Liver (tissue), 9 donors: Measurements from ENCODE around the gene PLEKHH2. TPM values are rescaled to one million over a fixed set of nuclear protein-coding genes. Genes with fewer than 3 reads are reported as not detected.

Experiments used
- DNase-seq: peaks from one replicate; pipeline ENCODE4 v3.0.0-alpha.2; 2017; ENCODE audit warnings: low spot score
- H3K27ac ChIP-seq, 2 donors: one replicate each; pipeline ENCODE4 v1.7.0; 2013; ENCODE audit warnings: inconsistent platforms in 2 of 2, low read length in 2 of 2, control low read depth in 1 of 2, low read depth in 1 of 2, mild to moderate bottlenecking in 1 of 2
- H3K27me3 ChIP-seq, 4 donors: one replicate each; pipeline versions ENCODE4 v1.6.1 to v1.7.0; 2013; ENCODE audit warnings: low read length in 3 of 4, inconsistent platforms in 1 of 4, mild to moderate bottlenecking in 1 of 4, moderate library complexity in 1 of 4; ENCODE audit not compliant: control insufficient read depth in 4 of 4, insufficient read depth in 4 of 4
- H3K36me3 ChIP-seq, 4 donors: one replicate each; pipeline versions ENCODE4 v1.6.1 to v1.7.0; 2013; ENCODE audit warnings: low read length in 3 of 4, mild to moderate bottlenecking in 3 of 4, low read depth in 1 of 4, moderate library complexity in 1 of 4; ENCODE audit not compliant: control insufficient read depth in 4 of 4, insufficient read depth in 3 of 4
- H3K4me1 ChIP-seq, 4 donors: one replicate each; pipeline versions ENCODE4 v1.6.1 to v1.7.0; 2013; ENCODE audit warnings: low read length in 3 of 4, mild to moderate bottlenecking in 3 of 4, moderate library complexity in 1 of 4; ENCODE audit not compliant: control insufficient read depth in 4 of 4, insufficient read depth in 4 of 4
- H3K4me3 ChIP-seq, 3 donors: one replicate each; pipeline versions ENCODE4 v1.6.1 to v1.7.0; 2013; ENCODE audit warnings: low read length in 3 of 3, control low read depth in 1 of 3, low read depth in 1 of 3, mild to moderate bottlenecking in 1 of 3
- H3K9ac ChIP-seq, 2 donors: one replicate each; pipeline ENCODE4 v1.7.0; 2013; ENCODE audit warnings: low read length in 2 of 2, mild to moderate bottlenecking in 2 of 2, moderate library complexity in 2 of 2, control low read depth in 1 of 2, low read depth in 1 of 2
- H3K9me3 ChIP-seq, 4 donors: one replicate each; pipeline versions ENCODE4 v1.6.1 to v1.7.0; 2013; ENCODE audit warnings: low read length in 3 of 4; ENCODE audit not compliant: control insufficient read depth in 4 of 4
- CTCF ChIP-seq: fragments of 150-350 bp; IDR thresholded peaks from 2 replicates; pipeline ENCODE4 v1.5.1; 2017; ENCODE audit warnings: improper control_type of control experiment, low read depth, low read length; ENCODE audit not compliant: missing input control
- FOXA1 ChIP-seq: IDR thresholded peaks from 2 replicates; pipeline ENCODE4 v1.6.1; 2016; ENCODE audit warnings: antibody characterized with exemption
- FOXA2 ChIP-seq: IDR thresholded peaks from 2 replicates; pipeline ENCODE4 v1.6.1; 2016; ENCODE audit warnings: antibody characterized with exemption
- GABPA ChIP-seq, 2 donors: IDR thresholded peaks in 1 of 2; conservative IDR thresholded peaks in 1 of 2; 2 replicates each; pipeline ENCODE4 v1.6.1; 2016; ENCODE audit warnings: antibody characterized with exemption in 2 of 2, mild to moderate bottlenecking in 1 of 2, moderate library complexity in 1 of 2
- HNF4A ChIP-seq, 2 donors: conservative IDR thresholded peaks; 2 replicates each; pipeline ENCODE4 v1.6.1; 2016; ENCODE audit warnings: antibody characterized with exemption in 2 of 2, mild to moderate bottlenecking in 2 of 2
- HNF4G ChIP-seq: IDR thresholded peaks from 2 replicates; pipeline ENCODE4 v1.6.1; 2016; ENCODE audit warnings: antibody characterized with exemption
- JUND ChIP-seq, 2 donors: IDR thresholded peaks; 2 replicates each; pipeline ENCODE4 v1.6.1; 2016; ENCODE audit warnings: antibody characterized with exemption in 2 of 2
- NR2F2 ChIP-seq: IDR thresholded peaks from 2 replicates; pipeline ENCODE4 v1.6.1; 2016; ENCODE audit warnings: antibody characterized with exemption
- RXRA ChIP-seq, 2 donors: IDR thresholded peaks; 2 replicates each; pipeline ENCODE4 v1.6.1; 2017 to 2018; ENCODE audit warnings: antibody characterized with exemption in 2 of 2, mild to moderate bottlenecking in 1 of 2
- SP1 ChIP-seq: IDR thresholded peaks from 2 replicates; pipeline ENCODE4 v1.6.1; 2018; ENCODE audit warnings: antibody characterized with exemption, mild to moderate bottlenecking
- TAF1 ChIP-seq: conservative IDR thresholded peaks from 2 replicates; pipeline ENCODE4 v1.6.1; 2016; ENCODE audit warnings: antibody characterized with exemption, mild to moderate bottlenecking
- YY1 ChIP-seq: IDR thresholded peaks from 2 replicates; pipeline ENCODE4 v1.6.1; 2016; ENCODE audit warnings: antibody characterized with exemption, mild to moderate bottlenecking
- WGBS: extraction: QIAGEN DNeasy Blood & Tissue Kit; methylation state at CpG from one replicate; pipeline ENCODE4 v1.1.7; 2013; 5-methylcytosine and 5-hydroxymethylcytosine counted together
- polyA plus RNA-seq, 2 donors: library from polyadenylated mRNA; stranded (reverse) in 1 of 2; unstranded in 1 of 2; fragments of 200-250 nt in 1 of 2; fragments of >200 nt in 1 of 2; fragmentation: Nextera tagmentation in 1 of 2; extraction: Ambion mirVana in 1 of 2; gene quantifications; one replicate each; pipeline versions ENCODE4 v1.2.1 to v1.2.3, GENCODE V29; 2013 to 2015
- total RNA-seq, 2 donors: library from RNA; depleted of rRNA; stranded (reverse); fragments of >200 nt; gene quantifications; one replicate each; pipeline ENCODE4 v1.2.3, GENCODE V29; 2014
- TF ChIP-seq, protein P1 (sequence below): IDR thresholded peaks from 2 replicates; pipeline ENCODE4 v1.6.1; 2016; ENCODE audit warnings: antibody characterized with exemption
- TF ChIP-seq, protein P2 (sequence below): IDR thresholded peaks from 2 replicates; pipeline ENCODE4 v1.6.1; 2016; ENCODE audit warnings: antibody characterized with exemption, mild to moderate bottlenecking
- TF ChIP-seq, protein P3 (sequence below): IDR thresholded peaks from 2 replicates; pipeline ENCODE4 v1.6.1; 2016; ENCODE audit warnings: antibody characterized with exemption
- donor health status: healthy.
- donor health status: healthy.
- donor health status: healthy.
- donor health status: healthy.
- donor health status: healthy.

The PLEKHH2 gene
- total and polyA plus RNA-seq, 4 donors = 0.51 to 3.8 (median 1.0) TPM

DNA sequence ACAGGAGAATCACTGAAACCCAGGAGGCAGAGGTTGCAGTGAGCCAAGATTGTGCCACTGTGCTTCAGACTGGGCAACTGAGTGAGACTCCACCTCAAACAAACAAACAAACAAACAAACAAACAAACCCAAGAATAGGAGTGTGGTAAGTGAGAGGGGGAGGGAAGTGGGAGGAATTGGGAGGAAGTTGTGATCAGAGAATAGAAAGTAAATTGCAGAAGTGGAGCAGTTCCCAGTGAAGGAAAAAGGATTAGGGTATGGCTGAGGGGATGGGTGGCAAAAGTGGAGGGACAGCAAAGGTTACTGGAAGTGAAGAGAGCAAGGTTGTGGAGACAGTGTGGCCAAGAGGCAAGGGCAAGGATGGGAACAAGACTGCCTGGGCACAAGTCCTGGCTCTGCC lies 80.3 kb downstream of the PLEKHH2 start:
- no peaks in the 10 kb centered on the region for H3K27me3 ChIP-seq
- no peak overlapping the region for H3K4me3 ChIP-seq
- TF ChIP-seq, protein P1, sequence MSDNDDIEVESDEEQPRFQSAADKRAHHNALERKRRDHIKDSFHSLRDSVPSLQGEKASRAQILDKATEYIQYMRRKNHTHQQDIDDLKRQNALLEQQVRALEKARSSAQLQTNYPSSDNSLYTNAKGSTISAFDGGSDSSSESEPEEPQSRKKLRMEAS = no peak
- no peak for TF ChIP-seq YY1
- TF ChIP-seq SP1 = no peak
- TF ChIP-seq FOXA2 = no peak
- no peak for TF ChIP-seq GABPA (IDR thresholded peaks at IDR 0.05 in 1 of 2, conservative IDR thresholded peaks at IDR 0.05 in 1 of 2)
- no peak for TF ChIP-seq RXRA (IDR thresholded peaks at IDR 0.05)
- TF ChIP-seq JUND (IDR thresholded peaks at IDR 0.05) = no peak
- TF ChIP-seq NR2F2 = no peak
- no peak overlapping the region for H3K27ac ChIP-seq
- no peak for DNase-seq
- H3K36me3 ChIP-seq = no peaks in the 10 kb centered on the region
- no peaks in the 10 kb centered on the region for H3K9me3 ChIP-seq
- H3K9ac ChIP-seq = no peak overlapping the region
- H3K4me1 ChIP-seq = no peaks in the 10 kb centered on the region

GRCh38 chr2:43718530-43719124 lies 81.6 kb downstream of the PLEKHH2 start:
- no peak for DNase-seq
- no peaks in the 10 kb centered on the region for H3K4me1 ChIP-seq
- no peak overlapping the region for H3K9ac ChIP-seq
- H3K27me3 ChIP-seq = no peaks in the 10 kb centered on the region
- no peak overlapping the region for H3K4me3 ChIP-seq
- no peaks in the 10 kb centered on the region for H3K9me3 ChIP-seq
- TF ChIP-seq, protein P2, sequence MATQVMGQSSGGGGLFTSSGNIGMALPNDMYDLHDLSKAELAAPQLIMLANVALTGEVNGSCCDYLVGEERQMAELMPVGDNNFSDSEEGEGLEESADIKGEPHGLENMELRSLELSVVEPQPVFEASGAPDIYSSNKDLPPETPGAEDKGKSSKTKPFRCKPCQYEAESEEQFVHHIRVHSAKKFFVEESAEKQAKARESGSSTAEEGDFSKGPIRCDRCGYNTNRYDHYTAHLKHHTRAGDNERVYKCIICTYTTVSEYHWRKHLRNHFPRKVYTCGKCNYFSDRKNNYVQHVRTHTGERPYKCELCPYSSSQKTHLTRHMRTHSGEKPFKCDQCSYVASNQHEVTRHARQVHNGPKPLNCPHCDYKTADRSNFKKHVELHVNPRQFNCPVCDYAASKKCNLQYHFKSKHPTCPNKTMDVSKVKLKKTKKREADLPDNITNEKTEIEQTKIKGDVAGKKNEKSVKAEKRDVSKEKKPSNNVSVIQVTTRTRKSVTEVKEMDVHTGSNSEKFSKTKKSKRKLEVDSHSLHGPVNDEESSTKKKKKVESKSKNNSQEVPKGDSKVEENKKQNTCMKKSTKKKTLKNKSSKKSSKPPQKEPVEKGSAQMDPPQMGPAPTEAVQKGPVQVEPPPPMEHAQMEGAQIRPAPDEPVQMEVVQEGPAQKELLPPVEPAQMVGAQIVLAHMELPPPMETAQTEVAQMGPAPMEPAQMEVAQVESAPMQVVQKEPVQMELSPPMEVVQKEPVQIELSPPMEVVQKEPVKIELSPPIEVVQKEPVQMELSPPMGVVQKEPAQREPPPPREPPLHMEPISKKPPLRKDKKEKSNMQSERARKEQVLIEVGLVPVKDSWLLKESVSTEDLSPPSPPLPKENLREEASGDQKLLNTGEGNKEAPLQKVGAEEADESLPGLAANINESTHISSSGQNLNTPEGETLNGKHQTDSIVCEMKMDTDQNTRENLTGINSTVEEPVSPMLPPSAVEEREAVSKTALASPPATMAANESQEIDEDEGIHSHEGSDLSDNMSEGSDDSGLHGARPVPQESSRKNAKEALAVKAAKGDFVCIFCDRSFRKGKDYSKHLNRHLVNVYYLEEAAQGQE = no peak
- TF ChIP-seq HNF4G (no peak), HNF4A (conservative IDR thresholded peaks at IDR 0.05) (no peak), NR2F2 (no peak)
- no peaks in the 10 kb centered on the region for H3K36me3 ChIP-seq
- no peak overlapping the region for H3K27ac ChIP-seq
- WGBS = 84% methylated on average over 5 of the region's 5 CpGs

- no peaks in the 10 kb centered on the region for H3K4me1 ChIP-seq
- no peak overlapping the region for H3K9ac ChIP-seq
- H3K27me3 ChIP-seq = no peaks in the 10 kb centered on the region
- no peak for DNase-seq
- H3K27ac ChIP-seq = no peak overlapping the region
- no peak overlapping the region for H3K4me3 ChIP-seq
- WGBS = 63% methylated on average over 4 of the region's 4 CpGs
- H3K9me3 ChIP-seq = no peaks in the 10 kb centered on the region
- no peaks in the 10 kb centered on the region for H3K36me3 ChIP-seq
- TF ChIP-seq HNF4G (no peak), RXRA (IDR thresholded peaks at IDR 0.05) (no peak), TAF1 (no peak), YY1 (no peak), JUND (IDR thresholded peaks at IDR 0.05) (no peak), HNF4A (conservative IDR thresholded peaks at IDR 0.05) (no peak), SP1 (no peak), CTCF (no peak), FOXA1 (no peak), FOXA2 (no peak)
- TF ChIP-seq, protein P2 = no peak
- TF ChIP-seq, protein P3, sequence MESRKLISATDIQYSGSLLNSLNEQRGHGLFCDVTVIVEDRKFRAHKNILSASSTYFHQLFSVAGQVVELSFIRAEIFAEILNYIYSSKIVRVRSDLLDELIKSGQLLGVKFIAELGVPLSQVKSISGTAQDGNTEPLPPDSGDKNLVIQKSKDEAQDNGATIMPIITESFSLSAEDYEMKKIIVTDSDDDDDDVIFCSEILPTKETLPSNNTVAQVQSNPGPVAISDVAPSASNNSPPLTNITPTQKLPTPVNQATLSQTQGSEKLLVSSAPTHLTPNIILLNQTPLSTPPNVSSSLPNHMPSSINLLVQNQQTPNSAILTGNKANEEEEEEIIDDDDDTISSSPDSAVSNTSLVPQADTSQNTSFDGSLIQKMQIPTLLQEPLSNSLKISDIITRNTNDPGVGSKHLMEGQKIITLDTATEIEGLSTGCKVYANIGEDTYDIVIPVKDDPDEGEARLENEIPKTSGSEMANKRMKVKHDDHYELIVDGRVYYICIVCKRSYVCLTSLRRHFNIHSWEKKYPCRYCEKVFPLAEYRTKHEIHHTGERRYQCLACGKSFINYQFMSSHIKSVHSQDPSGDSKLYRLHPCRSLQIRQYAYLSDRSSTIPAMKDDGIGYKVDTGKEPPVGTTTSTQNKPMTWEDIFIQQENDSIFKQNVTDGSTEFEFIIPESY = no peak
Observed at GRCh38 chr2:43724728-43725526, 87.9 kb downstream of the PLEKHH2 start.
